ENCODE measurements around the gene AVEN.
"Not testable (repeated sequence)": the region's sequence is repeated elsewhere in the genome, so short reads cannot be mapped to it uniquely, and the experiment has no call there.

AVEN gene

GRCh38 chr15:33840615-33841014 lies 198.4 kb downstream of the AVEN start:
- no peak for DNase-seq

GRCh38 chr15:33839540-33839939 lies 199.5 kb downstream of the AVEN start:
- DNase-seq: no peak

- DNase-seq: no peak
These were observed 201.7 kb downstream of the AVEN start for GRCh38 chr15:33837294-33837693.

GRCh38 chr15:33834892-33835743 lies 203.9 kb downstream of the AVEN start:
- no peak for DNase-seq

GRCh38 chr15:33831646-33832045 lies 207.4 kb downstream of the AVEN start:
- no peak for DNase-seq

GRCh38 chr15:33830351-33830750 lies 208.7 kb downstream of the AVEN start:
- DNase-seq: no peak

GRCh38 chr15:33826201-33826600 lies 212.8 kb downstream of the AVEN start:
- DNase-seq: no peak

GRCh38 chr15:33825453-33825852 lies 213.6 kb downstream of the AVEN start:
- DNase-seq: no peak

GRCh38 chr15:33823119-33823518 lies 215.9 kb downstream of the AVEN start:
- no peak for DNase-seq

GRCh38 chr15:33822479-33822878 lies 216.5 kb downstream of the AVEN start:
- DNase-seq: no peak

GRCh38 chr15:33819499-33819898 lies 219.5 kb downstream of the AVEN start:
- not testable (repeated sequence) for DNase-seq

All from CD4-positive, alpha-beta T cell treated with Interleukin-12 subunit alpha and Interleukin-12 subunit beta, for 1 hour (primary cell).